OCI-LY3 (cell line): ENCODE data around the gene CNPY1.

Experiments
- H2AFZ ChIP-seq: fragments of 200-600, 300-600 bp; shearing (Covaris generic); 2 replicates; pipeline ENCODE4 v1.6.0; 2014; ENCODE audit warnings: antibody characterized with exemption, low read depth, low read length
- H3K27ac ChIP-seq: fragments of 200-600, 300-600 bp; sonication (generic); 2 replicates; pipeline ENCODE4 v1.5.1; 2014; ENCODE audit warnings: mild to moderate bottlenecking, low read length, moderate library complexity, mixed read lengths
- H3K27me3 ChIP-seq: fragments of 200-600, 300-600 bp; sonication (generic); 2 replicates; pipeline ENCODE4 v1.6.1; 2014; ENCODE audit warnings: low read depth, low read length, mixed read lengths
- H3K36me3 ChIP-seq: fragments of 200-600, 300-600 bp; sonication (generic); replicated peaks from 2 replicates; pipeline ENCODE3; 2014; ENCODE audit warnings: low read depth, low read length, mixed read lengths
- H3K4me1 ChIP-seq: fragments of 300-600, 200-600 bp; sonication (generic); 2 replicates; pipeline ENCODE4 v1.6.1; 2014; ENCODE audit warnings: low read length, mixed read lengths
- H3K4me2 ChIP-seq: fragments of 200-600, 300-600 bp; sonication (generic); 2 replicates; pipeline ENCODE4 v1.6.1; 2014; ENCODE audit warnings: low read length, mixed read lengths
- H3K4me3 ChIP-seq: fragments of 300-600, 200-600 bp; sonication (generic); 2 replicates; pipeline ENCODE4 v1.5.1; 2014; ENCODE audit warnings: antibody characterized with exemption, mild to moderate bottlenecking, low read length, moderate library complexity
- H3K79me2 ChIP-seq: fragments of 300-600, 200-600 bp; shearing (Covaris generic); 2 replicates; pipeline ENCODE4 v1.6.1; 2014; ENCODE audit warnings: mild to moderate bottlenecking, low read length, mixed read lengths
- H3K9ac ChIP-seq: fragments of 300-600, 200-600 bp; shearing (Covaris generic); 2 replicates; pipeline ENCODE4 v1.6.0; 2014; ENCODE audit warnings: mild to moderate bottlenecking, low read length, moderate library complexity
- H3K9me3 ChIP-seq: fragments of 200-600, 300-600 bp; shearing (Covaris generic); 2 replicates; pipeline ENCODE4 v1.6.1; 2014; ENCODE audit warnings: low read length, mixed read lengths; ENCODE audit not compliant: insufficient read depth
- H4K20me1 ChIP-seq: fragments of 200-600, 300-600 bp; sonication (generic); 2 replicates; pipeline ENCODE4 v1.6.1; 2016; ENCODE audit warnings: low read length, mixed read lengths; ENCODE audit not compliant: insufficient read depth
- CTCF ChIP-seq: fragments of 200-600, 300-600 bp; sonication (generic); IDR thresholded peaks from 2 replicates; pipeline ENCODE4 v1.5.1; 2014; ENCODE audit warnings: antibody characterized with exemption, low read length, low read depth
- EZH2phosphoT487 ChIP-seq: fragments of 200-600 bp; shearing (Covaris generic); IDR thresholded peaks from 2 replicates; pipeline ENCODE4 v1.6.1; 2018; ENCODE audit warnings: antibody characterized with exemption, mixed run types, low read depth

The CNPY1 gene

GRCh38 chr7:155458111-155458877 lies 88.1 kb downstream of the CNPY1 start, which contains the start of gene EN2:
Gene EN2, plus strand, starts transcription at chr7:155458129. Its CDS starts 249 bp downstream, at chr7:155458378.
- Histone ChIP-seq H3K36me3 (no peaks in the 10 kb centered on the region), H3K9ac (no peak within 1 kb of the TSS), H4K20me1 (no peaks in the 10 kb centered on the region), H3K4me2 (no peak within 1 kb of the TSS), H3K4me3 (no peak within 1 kb of the TSS), H3K9me3 (no peaks in the 10 kb centered on the region), H2AFZ (no peak within 1 kb of the TSS), H3K79me2 (no peaks in the 10 kb centered on the region), H3K27me3 (no peaks in the 10 kb centered on the region), H3K4me1 (no peaks in the 10 kb centered on the region), H3K27ac (no peak within 1 kb of the TSS)
- TF ChIP-seq EZH2phosphoT487 (no peak), CTCF (no peak)

- H3K27me3 ChIP-seq, result peaks cover 6% of the 10 kb centered on the region
These were observed 88.7 kb downstream of the CNPY1 start for GRCh38 chr7:155457544-155458110.

GRCh38 chr7:155456738-155457543 lies 89.4 kb downstream of the CNPY1 start:
- H3K9ac ChIP-seq, result no peak overlapping the region
- TF ChIP-seq CTCF, result no peak
- no peak for TF ChIP-seq EZH2phosphoT487
- H4K20me1 ChIP-seq, result no peaks in the 10 kb centered on the region
- H3K79me2 ChIP-seq, result no peaks in the 10 kb centered on the region
- H3K4me2 ChIP-seq, result no peak overlapping the region
- H3K4me1 ChIP-seq, result no peaks in the 10 kb centered on the region
- H3K9me3 ChIP-seq, result no peaks in the 10 kb centered on the region
- no peak overlapping the region for H3K4me3 ChIP-seq
- no peaks in the 10 kb centered on the region for H3K36me3 ChIP-seq
- peaks cover 12% of the 10 kb centered on the region for H3K27me3 ChIP-seq
- no peak overlapping the region for H2AFZ ChIP-seq
- no peak overlapping the region for H3K27ac ChIP-seq

More at GRCh38 chr7:155457544-155458110, 88.7 kb downstream of the CNPY1 start:
- no peak overlapping the region for H3K4me2 ChIP-seq
- H3K4me1 ChIP-seq, result no peaks in the 10 kb centered on the region
- H3K27ac ChIP-seq, result no peak overlapping the region
- H3K36me3 ChIP-seq, result no peaks in the 10 kb centered on the region
- H3K4me3 ChIP-seq, result no peak overlapping the region
- H3K9me3 ChIP-seq, result no peaks in the 10 kb centered on the region
- H4K20me1 ChIP-seq, result no peaks in the 10 kb centered on the region
- H3K79me2 ChIP-seq, result no peaks in the 10 kb centered on the region
- H2AFZ ChIP-seq, result no peak overlapping the region
- H3K9ac ChIP-seq, result no peak overlapping the region
- TF ChIP-seq CTCF, result no peak
- no peak for TF ChIP-seq EZH2phosphoT487
